K562 (cell line): ENCODE measurements around the gene F11R. TPM values are rescaled to one million over a fixed set of nuclear protein-coding genes. Genes with fewer than 3 reads are reported as not detected.

ENCODE experiments used
- ASH1L ChIP-seq: fragments of 450-650 bp; IDR thresholded peaks from 2 replicates; pipeline ENCODE4 v1.6.1; 2018; ENCODE audit warnings: borderline replicate concordance, mild to moderate bottlenecking, low read depth; ENCODE audit not compliant: partially characterized antibody
- BRD9 ChIP-seq: fragments of 450-650 bp; IDR thresholded peaks from 2 replicates; pipeline ENCODE4 v1.6.1; 2018; ENCODE audit warnings: low read depth; ENCODE audit not compliant: partially characterized antibody
- DMBX1 ChIP-seq: fragments of 250-450 bp; sonication (Bioruptor Pico); IDR thresholded peaks from 2 replicates; pipeline ENCODE4 v1.8.0; 2022; ENCODE audit warnings: inconsistent platforms, mild to moderate bottlenecking, moderate library complexity, borderline replicate concordance
- EHMT2 ChIP-seq: fragments of 450-650 bp; IDR thresholded peaks from 2 replicates; pipeline ENCODE4 v1.6.1; 2018; ENCODE audit warnings: antibody characterized with exemption
- FIP1L1 ChIP-seq: fragments of 200-400 bp; formaldehyde crosslinking; IDR thresholded peaks from 2 replicates; pipeline ENCODE4 v1.6.1; 2018; ENCODE audit warnings: mild to moderate bottlenecking, low read depth, low read length; ENCODE audit not compliant: poor library complexity, severe bottlenecking
- HDAC8 ChIP-seq: fragments of 450-650 bp; IDR thresholded peaks from 2 replicates; pipeline ENCODE4 v1.6.1; 2016; ENCODE audit warnings: mild to moderate bottlenecking, missing genetic modification characterization, moderate library complexity, missing compliant biosample characterization
- MBD2 ChIP-seq: sonication (generic); IDR thresholded peaks from 2 replicates; pipeline ENCODE4 v1.6.1; 2016; ENCODE audit warnings: low read depth, borderline replicate concordance
- NELFE ChIP-seq: IDR thresholded peaks from 2 replicates; pipeline ENCODE4 v1.6.1; 2011; ENCODE audit warnings: mild to moderate bottlenecking; ENCODE audit not compliant: insufficient read depth, insufficient read length
- NRF1 ChIP-seq, 2 experiments: fragments of 450-650 bp; IDR thresholded peaks in 1 of 2; conservative IDR thresholded peaks in 1 of 2; 2 replicates each; pipeline ENCODE4 v1.6.1; 2014; ENCODE audit warnings: mild to moderate bottlenecking in 2 of 2
- PYGO2 ChIP-seq: fragments of 450-650 bp; IDR thresholded peaks from 2 replicates; pipeline ENCODE4 v1.6.1; 2016; ENCODE audit warnings: mild to moderate bottlenecking, missing genetic modification characterization, moderate library complexity, missing compliant biosample characterization
- RBBP5 ChIP-seq: fragments of 200-600 bp; sonication (generic); IDR thresholded peaks from 2 replicates; pipeline ENCODE4 v1.6.1; 2012; ENCODE audit warnings: borderline replicate concordance, mild to moderate bottlenecking, low read length, control low read depth, inconsistent platforms; ENCODE audit not compliant: insufficient read depth, poor library complexity, severe bottlenecking
- RBFOX2 ChIP-seq: fragments of 200-400 bp; formaldehyde crosslinking; IDR thresholded peaks from 2 replicates; pipeline ENCODE4 v1.6.1; 2017; ENCODE audit warnings: low read depth, mild to moderate bottlenecking, low read length, moderate library complexity
- RBM25 ChIP-seq: fragments of 200-400 bp; formaldehyde crosslinking; IDR thresholded peaks from 2 replicates; pipeline ENCODE4 v1.6.1; 2018; ENCODE audit warnings: low read length, low read depth, moderate library complexity; ENCODE audit not compliant: severe bottlenecking
- SUPT5H ChIP-seq: fragments of 450-650 bp; IDR thresholded peaks from 2 replicates; pipeline ENCODE4 v1.6.1; 2016
- TAF9B ChIP-seq: fragments of 450-650 bp; IDR thresholded peaks from 2 replicates; pipeline ENCODE4 v1.6.1; 2018; ENCODE audit warnings: mild to moderate bottlenecking; ENCODE audit not compliant: partially characterized antibody
- ZC3H11A ChIP-seq: IDR thresholded peaks from 2 replicates; pipeline ENCODE4 v1.6.1; 2012; ENCODE audit warnings: low read depth, low read length, improper control_type of control experiment
- ZFP36 ChIP-seq: fragments of 150-350 bp; IDR thresholded peaks from 2 replicates; pipeline ENCODE4 v1.6.1; 2018; ENCODE audit warnings: low read length, low read depth; ENCODE audit not compliant: partially characterized antibody
- ZNF3 ChIP-seq: fragments of 250-450 bp; sonication (Bioruptor Pico); IDR thresholded peaks from 2 replicates; pipeline ENCODE4 v1.5.0; 2021; ENCODE audit warnings: mild to moderate bottlenecking, moderate library complexity
- ZNF507 ChIP-seq: conservative IDR thresholded peaks from 2 replicates; pipeline ENCODE4 v1.6.1; 2017; ENCODE audit warnings: missing genetic modification characterization, missing compliant biosample characterization
- ZNF740 ChIP-seq, 3 experiments: fragments of 200-800 bp in 1 of 3; sonication (Bioruptor generic) in 1 of 3; sonication (generic) in 1 of 3; formaldehyde crosslinking in 1 of 3; IDR thresholded peaks; 2 replicates each; pipeline versions ENCODE4 v1.6.1 to v1.8.0; 2016 to 2022; ENCODE audit warnings: mild to moderate bottlenecking in 2 of 3, missing compliant biosample characterization in 2 of 3, missing genetic modification characterization in 2 of 3, missing genetic modification reagents in 1 of 3
- ZNF75A ChIP-seq: fragments of 450-650 bp; formaldehyde crosslinking; IDR thresholded peaks from 2 replicates; pipeline ENCODE4 v1.4.0; 2020; ENCODE audit warnings: mild to moderate bottlenecking
- polyA plus RNA-seq, 8 experiments: library from polyadenylated mRNA; depleted of rRNA in 4 of 8; stranded (reverse) in 5 of 8; unstranded in 3 of 8; fragments of >200 nt; fragmentation: Nextera tagmentation in 2 of 8; fragmentation: Illumina TruSeq in 1 of 8; extraction: Ambion mirVana in 2 of 8; extraction: Trizol in 1 of 8; gene quantifications; 2 replicates each; pipeline versions ENCODE4 v1.2.1 to v1.2.3, GENCODE V29; 2011 to 2014; ENCODE audit warnings: inconsistent platforms in 1 of 8, missing spikeins in 1 of 8
- total RNA-seq, 7 experiments: library from RNA; depleted of rRNA in 6 of 7; stranded (reverse); fragments of >200 nt in 6 of 7; fragmentation: Illumina TruSeq in 2 of 7; extraction: Trizol in 2 of 7; gene quantifications; 2 replicates each; pipeline versions ENCODE4 v1.2.1 to v1.2.3, GENCODE V29; 2011 to 2021; ENCODE audit warnings: low replicate concordance in 1 of 7
- TF ChIP-seq, protein P1 (sequence below): fragments of 250-450 bp; sonication (Bioruptor Pico); IDR thresholded peaks from 2 replicates; pipeline ENCODE4 v1.8.0; 2022; ENCODE audit warnings: inconsistent platforms, mild to moderate bottlenecking, moderate library complexity, borderline replicate concordance
- TF ChIP-seq, protein P2 (sequence below): fragments of 450-650 bp; formaldehyde crosslinking; IDR thresholded peaks from 2 replicates; pipeline ENCODE4 v1.4.0; 2020; ENCODE audit warnings: mild to moderate bottlenecking, moderate library complexity

F11R gene
- total and polyA plus RNA-seq, 9 of the 15 experiments (the other 6 are each of a cell fraction or from before 2014, with no cell fraction given), result 27.4 to 187 (median 52.5) TPM

DNA sequence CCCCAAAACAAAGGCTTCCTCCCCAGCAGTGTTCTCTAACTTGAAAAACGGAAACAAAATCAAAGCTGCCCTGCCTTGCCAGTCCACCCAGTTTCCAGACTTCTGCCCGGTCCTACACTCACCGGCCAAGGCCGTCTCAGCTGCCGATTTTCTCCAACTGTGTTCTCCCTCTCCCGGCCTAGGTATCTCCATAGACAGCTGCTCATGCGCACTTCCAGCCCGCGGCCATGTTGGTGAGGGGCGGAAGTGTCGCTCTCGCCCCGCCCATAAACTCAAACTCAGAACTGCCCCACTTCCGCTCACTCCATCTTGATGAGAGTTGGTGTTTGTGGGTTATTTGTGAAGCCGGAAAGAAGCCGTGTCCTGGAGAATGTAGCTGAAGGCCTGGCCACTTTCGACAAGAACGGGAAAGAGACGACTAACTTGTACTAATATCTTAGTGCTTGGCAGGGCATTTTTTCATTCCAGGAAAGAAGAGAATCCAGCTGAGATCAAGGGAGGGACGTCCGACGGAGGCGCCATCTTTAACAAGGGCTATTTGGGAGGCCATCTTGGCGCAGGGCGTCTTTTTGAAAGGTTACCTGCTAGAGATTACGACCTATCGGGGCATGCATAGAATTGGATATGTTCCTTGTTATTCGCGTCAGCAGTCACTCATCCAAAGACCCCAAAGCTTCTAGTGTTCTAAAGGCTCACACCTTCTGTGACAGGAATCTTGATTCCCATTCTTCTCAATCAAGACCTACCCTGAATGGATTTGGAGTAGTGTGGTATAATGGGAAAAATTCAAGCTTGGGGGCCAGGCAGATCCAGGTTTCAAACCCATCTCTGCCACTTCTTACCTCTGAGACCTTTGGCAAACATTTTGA is 25.0 kb upstream of the F11R start, which contains the start of gene USF1 (continued):
- TF ChIP-seq NRF1 (conservative IDR thresholded peaks at IDR 0.05 in 1 of 2, IDR thresholded peaks at IDR 0.05 in 1 of 2), result peak; percentile 94 to 95
- peak; percentile 59 for TF ChIP-seq ASH1L
- peak; percentile 55; the same call in 1 of the 2 replicates for TF ChIP-seq ZNF75A
- TF ChIP-seq PYGO2, result 0 out of 2 replicates have a peak, but pooled peaks have one; percentile 20
- TF ChIP-seq HDAC8 (tag), result peak; percentile 70; the same call in 1 of the 2 replicates
- TF ChIP-seq ZC3H11A, result peak; percentile 48; the same call in 1 of the 2 replicates
- no peak for TF ChIP-seq ZNF3 (CRISPR knock-in tag)
- peak; percentile 93 for TF ChIP-seq BRD9
- TF ChIP-seq EHMT2, result peak; percentile 95
- no peak for TF ChIP-seq ZFP36
- TF ChIP-seq, protein P1, sequence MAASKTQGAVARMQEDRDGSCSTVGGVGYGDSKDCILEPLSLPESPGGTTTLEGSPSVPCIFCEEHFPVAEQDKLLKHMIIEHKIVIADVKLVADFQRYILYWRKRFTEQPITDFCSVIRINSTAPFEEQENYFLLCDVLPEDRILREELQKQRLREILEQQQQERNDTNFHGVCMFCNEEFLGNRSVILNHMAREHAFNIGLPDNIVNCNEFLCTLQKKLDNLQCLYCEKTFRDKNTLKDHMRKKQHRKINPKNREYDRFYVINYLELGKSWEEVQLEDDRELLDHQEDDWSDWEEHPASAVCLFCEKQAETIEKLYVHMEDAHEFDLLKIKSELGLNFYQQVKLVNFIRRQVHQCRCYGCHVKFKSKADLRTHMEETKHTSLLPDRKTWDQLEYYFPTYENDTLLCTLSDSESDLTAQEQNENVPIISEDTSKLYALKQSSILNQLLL (CRISPR knock-in tag), result no peak
- TF ChIP-seq DMBX1, result peak; percentile 50; the same call in 1 of the 2 replicates
- no peak for TF ChIP-seq RBM25
- no peak for TF ChIP-seq RBBP5
- no peak for TF ChIP-seq ZNF740 (CRISPR knock-in tag; IDR thresholded peaks at IDR 0.05)
- TF ChIP-seq ZNF740 (tag; IDR thresholded peaks at IDR 0.05), result no peak
- TF ChIP-seq NELFE, result no peak
- peak; percentile 93 for TF ChIP-seq SUPT5H
- TF ChIP-seq FIP1L1, result no peak
- TF ChIP-seq TAF9B, result peak; percentile 94
- peak; percentile 87 for TF ChIP-seq RBFOX2
- peak; percentile 96 for TF ChIP-seq MBD2
- TF ChIP-seq ZNF507, result no peak
- TF ChIP-seq, protein P2, sequence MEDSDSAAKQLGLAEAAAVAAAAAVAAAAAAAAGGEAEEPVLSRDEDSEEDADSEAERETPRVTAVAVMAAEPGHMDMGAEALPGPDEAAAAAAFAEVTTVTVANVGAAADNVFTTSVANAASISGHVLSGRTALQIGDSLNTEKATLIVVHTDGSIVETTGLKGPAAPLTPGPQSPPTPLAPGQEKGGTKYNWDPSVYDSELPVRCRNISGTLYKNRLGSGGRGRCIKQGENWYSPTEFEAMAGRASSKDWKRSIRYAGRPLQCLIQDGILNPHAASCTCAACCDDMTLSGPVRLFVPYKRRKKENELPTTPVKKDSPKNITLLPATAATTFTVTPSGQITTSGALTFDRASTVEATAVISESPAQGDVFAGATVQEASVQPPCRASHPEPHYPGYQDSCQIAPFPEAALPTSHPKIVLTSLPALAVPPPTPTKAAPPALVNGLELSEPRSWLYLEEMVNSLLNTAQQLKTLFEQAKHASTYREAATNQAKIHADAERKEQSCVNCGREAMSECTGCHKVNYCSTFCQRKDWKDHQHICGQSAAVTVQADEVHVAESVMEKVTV (CRISPR knock-in tag), result no peak
